NCI-H187 treated with DMSO at 0.1 percent for 48 hours (cell line): ENCODE measurements around the gene FAM136A.
"Not testable (repeated sequence)": the region's sequence is repeated elsewhere in the genome, so short reads cannot be mapped to it uniquely, and the experiment has no call there.

Experiments used
- DNase-seq: peaks from one replicate; lab custom pipeline; 2025; lab: John Stamatoyannopoulos, UW

FAM136A gene

DNA sequence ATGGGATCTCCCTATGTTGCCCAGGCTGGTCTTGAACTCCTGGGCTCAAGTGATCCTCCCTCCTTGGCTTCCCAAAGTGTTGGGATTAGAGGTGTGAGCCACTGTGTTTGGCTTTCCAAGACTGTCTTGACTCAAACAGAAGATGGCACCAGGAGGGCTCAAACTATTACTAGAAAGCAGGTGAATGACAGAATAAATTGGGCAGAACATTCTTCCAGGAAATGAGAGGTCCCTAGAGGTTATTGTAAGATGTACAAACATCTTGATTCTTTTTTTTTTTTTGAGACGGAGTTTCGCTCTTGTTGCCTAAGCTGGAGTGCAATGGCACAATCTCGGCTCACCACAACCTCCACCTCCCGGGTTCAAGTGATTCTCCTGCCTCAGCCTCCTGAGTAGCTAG, 4.0 kb downstream of the FAM136A start:
- not testable (repeated sequence) for DNase-seq

- DNase-seq = no peak
These were observed 18.2 kb downstream of the FAM136A start for GRCh38 chr2:70283500-70284191.

DNA sequence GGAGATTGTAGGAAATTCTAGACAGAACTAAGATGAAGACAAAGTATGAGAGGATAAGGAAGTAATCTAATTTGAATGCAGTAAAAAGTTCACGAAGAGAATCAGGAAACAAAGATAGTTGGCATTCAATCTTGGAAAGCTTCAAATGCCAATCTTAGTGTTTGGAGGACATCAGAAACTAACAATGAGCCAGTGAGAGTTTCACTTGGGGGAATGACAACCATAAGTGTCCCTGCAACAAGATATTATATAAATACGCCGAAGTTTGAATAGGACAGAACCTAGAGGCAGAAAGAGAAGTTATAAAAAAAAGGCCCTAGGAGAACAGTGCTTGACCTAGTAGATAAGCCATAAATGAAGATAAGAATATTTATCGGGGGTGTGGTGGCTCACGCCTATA, 19.4 kb downstream of the FAM136A start:
- DNase-seq = no peak

- no peak for DNase-seq
These were observed 21.5 kb downstream of the FAM136A start for GRCh38 chr2:70280242-70280798.

DNA sequence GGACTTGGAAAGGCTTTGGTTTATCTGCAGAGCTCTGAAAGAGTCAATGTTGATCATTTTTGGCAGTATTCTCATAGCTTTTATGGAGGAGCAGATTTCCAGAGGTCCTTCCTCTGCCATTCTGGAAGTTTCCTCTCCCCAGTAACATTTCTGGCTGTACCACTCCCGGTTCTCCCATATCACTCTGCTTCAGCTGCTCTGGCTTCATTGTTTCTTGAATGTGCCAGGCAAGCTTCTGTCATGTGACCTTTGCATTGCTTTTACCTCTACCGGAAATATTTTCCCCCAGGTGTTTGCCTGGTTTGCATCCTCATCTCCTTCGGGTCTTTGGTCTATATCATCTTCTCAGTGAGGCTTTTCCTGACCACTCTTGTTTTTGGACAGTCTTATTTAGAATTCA, 31.5 kb downstream of the FAM136A start:
- no peak for DNase-seq

GRCh38 chr2:70269422-70270302, 32.2 kb downstream of the FAM136A start:
- not testable (repeated sequence) for DNase-seq

DNA sequence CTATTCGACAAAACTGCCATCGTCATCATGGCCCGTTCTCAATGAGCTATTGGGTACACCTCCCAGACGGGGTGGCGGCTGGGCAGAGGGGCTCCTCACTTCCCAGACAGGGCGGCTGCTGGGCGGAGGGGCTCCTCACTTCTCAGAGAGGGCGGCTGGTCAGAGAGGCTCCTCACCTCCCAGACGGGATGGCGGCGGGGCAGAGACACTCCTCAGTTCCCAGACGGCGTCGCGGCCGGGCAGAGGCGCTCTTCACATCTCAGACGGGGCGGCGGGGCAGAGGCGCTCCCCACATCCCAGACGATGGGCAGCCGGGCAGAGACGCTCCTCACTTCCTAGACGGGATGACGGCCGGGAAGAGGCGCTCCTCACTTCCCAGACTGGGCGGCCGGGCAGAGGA, 34.9 kb downstream of the FAM136A start:
- not testable (repeated sequence) for DNase-seq

DNA sequence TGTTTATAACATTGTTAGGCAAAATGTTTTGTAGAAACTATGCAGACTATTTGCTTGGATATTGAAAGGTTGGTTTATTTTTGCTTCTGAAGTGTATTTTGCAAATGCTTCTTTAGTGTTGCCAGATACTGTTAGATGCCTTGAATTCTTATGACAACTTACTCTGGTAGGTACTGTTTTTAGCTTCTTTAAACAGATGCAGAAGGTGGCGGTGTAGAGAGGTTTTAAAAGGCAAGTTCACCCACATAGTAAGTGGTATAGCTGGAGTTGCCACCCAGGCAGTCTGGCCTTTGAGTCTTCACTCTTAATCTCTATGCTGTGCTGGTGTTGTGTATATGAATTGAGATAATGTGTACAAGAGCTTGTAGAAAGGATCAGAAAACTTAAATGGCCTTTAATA, 40.4 kb downstream of the FAM136A start:
- no peak for DNase-seq

DNA sequence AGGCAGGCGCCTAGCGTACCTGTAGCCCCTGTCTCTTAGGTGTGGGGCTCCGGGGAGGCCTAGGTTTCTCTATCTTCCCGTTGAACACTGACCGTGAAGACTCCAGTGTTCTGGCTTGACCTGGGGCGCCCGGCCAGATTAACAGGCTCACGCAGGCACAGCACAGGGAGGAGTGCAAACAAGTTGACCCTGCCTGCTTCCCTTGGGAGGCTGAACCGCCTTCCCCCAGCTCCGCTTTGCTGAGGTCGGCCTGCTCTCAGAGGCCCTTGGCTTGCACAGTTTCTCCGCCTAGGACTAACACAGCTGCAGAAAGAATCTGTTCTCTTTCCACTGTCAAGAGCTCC, 43.4 kb downstream of the FAM136A start:
- no peak for DNase-seq

DNA sequence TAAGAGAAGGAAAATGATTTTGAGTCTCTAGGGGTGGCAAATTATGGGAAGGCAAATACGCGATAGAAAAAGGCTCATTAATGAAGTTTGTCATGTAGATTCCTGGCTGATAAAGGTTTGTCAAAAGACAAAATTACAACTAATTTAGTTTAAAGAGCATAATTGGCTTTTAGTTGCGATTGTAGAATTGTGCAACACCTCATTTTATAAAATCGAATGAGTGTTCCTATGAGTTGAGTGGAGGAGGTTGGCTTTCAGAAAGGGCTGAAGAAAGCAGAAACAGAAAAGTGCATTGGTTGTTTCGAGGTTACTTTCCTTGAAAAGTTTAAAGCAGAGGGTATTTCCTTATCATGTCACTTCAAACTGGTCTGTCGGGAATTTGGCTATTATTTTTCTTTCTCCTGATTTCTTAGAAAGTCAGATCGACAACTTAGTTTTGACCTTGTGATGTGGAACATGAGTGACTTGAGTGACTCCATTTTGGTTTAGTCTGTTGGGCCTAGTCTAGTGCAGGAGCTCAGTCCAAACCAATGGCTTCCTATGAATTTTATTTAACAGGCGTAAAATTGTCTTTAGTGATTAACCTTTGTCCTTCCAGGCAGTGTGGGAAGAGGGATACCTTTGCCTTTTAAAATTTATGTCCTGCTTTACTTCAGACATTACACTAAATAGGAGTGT, 46.1 kb downstream of the FAM136A start:
- no peak for DNase-seq

DNA sequence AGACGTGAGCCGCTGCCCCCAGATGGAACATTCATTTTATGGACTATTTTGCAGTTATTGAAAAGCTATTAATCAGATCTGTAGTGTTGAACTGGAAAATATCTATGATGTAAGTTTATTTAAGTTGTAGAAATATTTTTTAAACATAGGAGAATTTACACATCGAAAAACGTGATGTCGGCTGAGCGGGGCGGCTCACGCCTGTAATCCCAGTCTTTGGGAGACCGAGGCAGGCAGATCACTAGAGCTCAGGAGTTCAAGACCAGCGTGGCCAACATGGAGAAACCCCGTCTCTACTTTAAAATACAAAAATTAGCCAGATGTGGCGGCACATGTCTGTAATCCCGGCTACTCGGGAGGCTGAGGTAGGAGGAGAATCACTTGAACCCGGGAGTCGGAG, 51.4 kb downstream of the FAM136A start:
- DNase-seq = no peak

DNA sequence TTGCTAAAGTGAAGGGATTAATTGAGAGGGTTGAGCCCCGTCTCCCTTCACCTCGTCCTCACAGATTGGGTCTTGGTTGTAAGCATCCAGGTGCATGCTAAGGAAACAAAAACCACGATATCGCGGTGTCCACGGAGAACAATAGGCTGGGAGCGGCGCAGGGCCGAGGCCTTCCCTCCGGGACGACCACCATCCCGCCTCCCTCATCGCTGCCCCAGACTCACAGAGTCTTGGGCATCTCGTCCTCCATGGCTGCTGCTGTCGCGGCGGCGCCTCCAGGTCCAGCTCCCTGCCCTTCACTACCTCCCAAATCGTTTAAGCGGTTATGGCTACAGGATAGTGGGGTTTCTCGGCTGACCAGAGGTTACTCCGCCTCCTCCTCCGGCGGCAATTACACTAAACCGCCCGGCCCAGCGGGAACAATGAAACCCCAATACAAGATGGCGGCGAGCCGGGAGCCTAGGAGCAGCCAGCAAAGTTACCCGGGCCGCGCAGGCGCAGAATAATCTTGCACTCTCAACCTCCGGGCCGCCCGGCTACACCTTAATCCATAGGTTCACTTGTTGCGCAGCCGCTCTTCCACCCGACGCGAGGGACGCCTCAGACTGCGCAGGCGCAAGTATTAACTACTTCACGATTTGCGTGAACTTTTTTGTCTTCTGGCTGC, 53.6 kb downstream of the FAM136A start, which contains the start of gene TIA1:
TIA1 (minus strand) TSS at position 448 of the 667 bp plus-strand sequence; CDS start at position 250, 198 bp downstream.
- DNase-seq = peak; percentile 97

- no peak for DNase-seq
These were observed 54.3 kb downstream of the FAM136A start for GRCh38 chr2:70247364-70248180.
